ENCODE data around the gene BHMT.

Gene BHMT, protein sequence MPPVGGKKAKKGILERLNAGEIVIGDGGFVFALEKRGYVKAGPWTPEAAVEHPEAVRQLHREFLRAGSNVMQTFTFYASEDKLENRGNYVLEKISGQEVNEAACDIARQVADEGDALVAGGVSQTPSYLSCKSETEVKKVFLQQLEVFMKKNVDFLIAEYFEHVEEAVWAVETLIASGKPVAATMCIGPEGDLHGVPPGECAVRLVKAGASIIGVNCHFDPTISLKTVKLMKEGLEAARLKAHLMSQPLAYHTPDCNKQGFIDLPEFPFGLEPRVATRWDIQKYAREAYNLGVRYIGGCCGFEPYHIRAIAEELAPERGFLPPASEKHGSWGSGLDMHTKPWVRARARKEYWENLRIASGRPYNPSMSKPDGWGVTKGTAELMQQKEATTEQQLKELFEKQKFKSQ

DNA sequence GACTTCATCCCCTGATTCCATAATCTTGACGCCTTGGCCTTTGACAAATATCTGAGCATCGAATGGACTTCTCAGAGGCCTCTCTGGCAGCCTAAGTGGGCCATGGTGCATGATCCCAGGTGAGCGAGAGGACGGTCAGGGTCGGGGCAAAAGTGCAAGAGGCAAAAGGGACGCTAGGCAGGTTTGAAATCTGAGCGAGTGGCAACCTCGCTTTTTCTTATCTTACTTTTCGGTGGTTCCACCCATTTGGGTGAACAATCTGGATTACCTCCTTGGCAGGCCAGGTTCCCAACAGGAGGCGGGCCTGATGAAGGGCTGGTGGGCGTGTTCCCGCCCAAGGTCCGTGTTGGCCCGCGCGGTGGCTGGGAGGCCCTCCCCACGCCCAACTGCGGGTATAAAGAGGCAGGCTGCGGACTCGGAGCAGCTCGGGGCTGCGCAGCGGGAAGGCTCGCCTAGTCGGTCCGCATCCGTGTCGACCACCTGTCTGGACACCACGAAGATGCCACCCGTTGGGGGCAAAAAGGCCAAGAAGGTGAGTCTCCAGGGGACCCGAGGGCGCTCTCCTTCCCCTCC lies at the start of gene BHMT:
Gene BHMT (plus strand): TSS at position 423 of the 573 bp plus-strand sequence. CDS start 77 bp downstream, at position 500.
- no peak for DNase-seq (ENCODE audit: low spot score)

DNA sequence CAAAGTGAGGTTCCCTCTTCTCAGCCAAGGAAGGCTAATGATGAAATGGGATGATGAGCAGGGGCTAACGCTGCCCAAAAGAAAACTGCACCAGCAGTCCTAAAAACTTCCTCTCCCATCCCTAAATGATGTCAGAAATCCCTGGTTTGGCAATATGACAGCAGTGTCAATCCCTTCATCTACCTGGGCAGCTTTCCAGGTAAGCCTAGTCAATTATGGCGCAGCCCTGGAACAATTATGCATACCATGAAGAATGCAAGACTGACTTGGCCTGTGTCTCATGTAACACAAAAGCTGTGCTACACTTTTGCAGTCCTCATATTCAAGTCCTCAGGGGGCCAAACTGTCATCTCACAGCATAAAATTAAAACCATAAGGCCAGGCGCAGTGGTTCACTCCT lies 49.2 kb upstream of the BHMT start:
- no peak for DNase-seq (ENCODE audit: low spot score)

DNA sequence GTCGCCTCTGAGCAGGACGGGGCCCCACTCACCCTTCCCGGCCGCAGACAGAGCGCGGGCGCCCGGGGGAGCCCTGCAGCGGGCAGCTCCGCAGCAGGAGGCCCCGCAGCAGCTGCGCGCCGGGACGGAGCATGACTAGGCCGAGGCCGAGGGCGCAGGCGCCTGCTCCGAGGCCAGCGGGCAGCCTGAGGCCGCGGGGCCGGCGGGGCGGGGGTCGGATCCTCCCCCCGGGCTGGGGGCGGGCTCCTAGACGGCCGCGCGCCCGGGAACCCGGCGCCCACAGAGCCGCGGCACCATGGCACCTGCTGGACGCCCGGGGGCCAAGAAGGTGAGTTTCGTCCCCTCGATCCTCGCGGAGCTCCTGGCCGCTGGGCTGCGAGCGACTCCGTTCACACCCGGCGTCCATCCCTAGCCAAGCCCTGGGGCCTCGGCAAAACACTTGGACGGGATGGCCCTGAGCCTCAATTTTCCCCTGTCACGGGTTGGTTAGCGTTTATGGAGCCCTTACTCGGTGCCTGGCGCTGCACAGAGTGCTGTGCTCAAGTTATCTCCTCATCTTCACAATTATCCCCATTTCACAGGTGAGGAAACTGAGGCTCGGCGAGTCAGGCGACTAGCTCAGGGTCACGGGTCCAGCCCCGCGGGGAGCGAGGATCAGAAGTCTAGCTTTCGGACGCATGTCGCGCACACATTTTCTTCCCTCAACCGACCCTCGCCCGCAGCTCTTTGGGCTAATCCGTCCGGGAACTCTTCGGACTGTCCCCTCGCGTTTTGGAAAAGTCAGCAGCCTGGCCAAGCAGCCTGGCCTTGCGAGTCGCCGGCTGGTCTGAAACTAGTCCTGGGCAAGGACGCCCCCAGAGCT lies 41.9 kb upstream of the BHMT start, which contains the start of the genes BHMT2 and DMGDH:
Gene BHMT2 (plus strand): TSS at position 280 of the 862 bp plus-strand sequence. CDS start 16 bp downstream, at position 296.
Gene DMGDH (minus strand): TSS at position 187 of the 862 bp plus-strand sequence. CDS start 54 bp downstream, at position 133.
- DNase-seq (ENCODE audit: low spot score), result no peak

DNA sequence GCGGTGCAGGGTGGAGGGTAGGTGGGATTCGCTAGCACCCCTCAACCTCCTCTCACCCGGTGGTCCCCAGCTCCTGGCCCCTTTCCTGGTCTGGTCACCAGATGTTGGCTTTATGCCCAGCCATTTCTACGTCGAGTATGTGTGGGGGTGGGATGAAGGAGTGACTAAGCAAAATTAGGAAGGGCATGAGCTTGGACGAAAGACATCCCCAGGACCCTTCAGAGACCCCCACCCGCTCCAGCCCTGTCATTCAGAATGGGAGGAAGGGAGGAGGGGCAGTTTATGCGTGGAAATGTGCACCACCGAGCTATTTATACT lies 41.3 kb upstream of the BHMT start:
- DNase-seq (ENCODE audit: low spot score), result no peak

DNA sequence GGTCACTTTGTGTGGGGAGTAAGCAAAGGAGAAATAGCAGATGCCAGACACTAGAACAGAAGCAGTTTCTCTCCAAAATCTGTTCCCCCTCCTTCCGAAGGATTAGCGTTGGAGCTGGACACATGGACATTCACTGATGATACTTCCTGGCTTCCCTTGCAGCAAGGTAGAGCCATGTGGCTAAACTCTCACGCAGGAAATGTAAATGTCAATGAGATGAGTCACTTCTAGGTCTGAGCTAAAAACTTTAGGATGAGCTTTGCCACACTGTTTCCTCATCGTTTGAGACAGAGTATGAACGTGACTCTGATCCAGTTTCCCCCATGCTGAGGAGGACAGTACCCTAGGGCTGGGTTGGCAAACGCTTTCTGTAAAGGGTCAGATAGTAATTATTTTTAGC lies 37.0 kb upstream of the BHMT start:
- no peak for DNase-seq (ENCODE audit: low spot score)

DNA sequence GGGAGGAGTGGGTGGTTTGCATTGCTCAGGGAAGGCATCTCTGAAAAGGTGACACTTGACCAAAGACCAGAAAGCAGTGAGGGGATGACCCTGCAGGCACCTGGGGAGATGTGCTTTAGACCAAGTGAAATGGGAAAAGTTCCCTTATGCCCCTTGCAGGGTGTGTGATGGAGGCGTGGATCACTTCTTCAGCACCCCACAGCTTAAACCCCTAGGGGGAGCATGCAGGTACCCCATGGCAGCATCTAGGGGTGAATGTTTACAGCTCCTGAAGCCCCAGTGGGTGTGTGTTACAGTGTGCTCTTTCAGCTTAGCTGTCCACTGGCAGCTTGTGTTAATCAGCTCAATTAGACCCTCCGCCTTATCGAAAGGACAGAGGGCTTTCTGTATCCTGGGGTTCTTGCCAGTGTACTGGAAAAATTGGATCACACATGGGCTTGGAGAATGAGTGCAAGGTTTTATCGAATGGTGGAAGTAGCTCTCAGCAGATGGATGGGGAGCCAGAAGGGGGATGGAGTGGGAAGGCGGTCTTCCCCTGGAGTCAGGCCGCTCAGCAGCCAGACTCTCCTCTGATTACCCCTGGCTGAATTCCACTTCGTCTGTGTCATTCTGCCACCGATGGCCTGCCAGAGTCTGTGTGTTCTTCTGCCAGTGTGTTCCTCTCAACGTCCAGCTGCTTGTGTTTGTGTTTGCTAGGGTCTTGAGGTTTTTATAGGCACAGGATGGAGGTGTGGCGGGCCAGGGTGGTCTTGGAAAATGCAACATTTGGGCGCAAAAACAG lies 35.8 kb upstream of the BHMT start:
- no peak for DNase-seq (ENCODE audit: low spot score)

DNA sequence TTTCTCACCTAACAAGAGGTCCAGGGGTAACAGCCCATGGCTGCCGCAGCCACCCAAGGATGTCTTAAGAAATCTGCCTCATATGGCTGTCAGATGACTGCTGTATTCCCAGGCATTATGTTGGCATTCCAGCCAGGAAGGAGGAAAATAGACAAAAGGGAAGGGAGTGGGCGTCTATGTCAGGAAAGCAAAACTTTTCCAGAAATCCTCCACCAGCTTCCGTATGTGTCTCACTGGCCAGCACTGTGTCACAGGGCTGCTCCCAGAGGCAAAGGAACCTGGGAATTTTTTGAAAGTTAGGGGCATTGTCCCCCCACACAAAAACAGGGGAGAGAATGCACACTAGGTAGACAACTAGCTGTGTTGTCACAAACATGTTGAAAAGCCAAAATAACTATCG lies 34.8 kb upstream of the BHMT start:
- no peak for DNase-seq (ENCODE audit: low spot score)

DNA sequence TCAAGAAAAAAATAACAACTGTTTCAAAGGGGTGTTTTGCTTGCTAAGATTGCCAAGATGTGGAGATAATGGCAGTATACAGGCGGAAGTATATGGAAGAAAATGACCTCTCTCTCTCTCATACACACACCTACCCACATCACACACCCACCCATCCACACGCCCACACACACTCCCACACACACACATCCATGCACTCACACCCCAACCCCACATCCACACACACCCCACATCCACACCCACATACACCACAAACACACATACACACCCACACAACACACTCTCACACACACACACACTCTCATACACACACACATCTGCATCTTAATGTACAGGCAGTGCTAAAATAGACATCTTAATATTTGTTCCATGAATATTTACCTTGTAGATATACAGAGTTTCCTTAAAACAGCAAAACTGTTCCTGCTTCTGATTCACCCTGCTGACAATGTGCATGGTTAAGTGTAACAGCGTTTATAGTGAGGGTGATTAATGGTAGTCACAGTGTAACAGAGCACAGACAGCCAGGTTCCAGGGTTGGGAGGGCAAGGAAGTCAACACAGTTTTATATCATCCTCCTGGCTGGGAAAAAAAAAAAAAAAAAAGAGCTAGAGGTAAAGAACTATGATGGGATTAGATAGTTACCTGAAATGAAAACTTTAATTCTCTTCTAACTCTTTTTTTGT lies 33.8 kb upstream of the BHMT start:
- DNase-seq (ENCODE audit: low spot score), result no peak

DNA sequence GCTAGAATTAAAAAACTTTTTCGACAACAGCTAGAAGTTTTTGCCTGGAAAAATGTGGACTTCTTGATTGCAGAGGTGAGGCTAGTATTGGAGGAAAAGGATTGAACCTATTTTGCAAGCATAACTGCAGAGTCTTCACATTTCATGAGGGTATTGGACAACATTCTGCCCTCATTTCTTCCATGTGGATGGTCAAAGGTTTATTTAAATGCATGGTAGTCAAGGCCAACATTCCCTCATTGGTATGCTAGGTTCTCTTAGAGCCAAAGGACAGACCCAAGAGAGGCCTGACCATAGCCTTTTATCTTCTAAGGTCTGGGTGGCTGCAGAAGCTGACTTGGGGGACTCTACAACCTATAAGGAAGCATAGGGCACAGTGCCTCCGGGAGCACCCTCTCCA lies 30.8 kb upstream of the BHMT start:
- no peak for DNase-seq (ENCODE audit: low spot score)

DNA sequence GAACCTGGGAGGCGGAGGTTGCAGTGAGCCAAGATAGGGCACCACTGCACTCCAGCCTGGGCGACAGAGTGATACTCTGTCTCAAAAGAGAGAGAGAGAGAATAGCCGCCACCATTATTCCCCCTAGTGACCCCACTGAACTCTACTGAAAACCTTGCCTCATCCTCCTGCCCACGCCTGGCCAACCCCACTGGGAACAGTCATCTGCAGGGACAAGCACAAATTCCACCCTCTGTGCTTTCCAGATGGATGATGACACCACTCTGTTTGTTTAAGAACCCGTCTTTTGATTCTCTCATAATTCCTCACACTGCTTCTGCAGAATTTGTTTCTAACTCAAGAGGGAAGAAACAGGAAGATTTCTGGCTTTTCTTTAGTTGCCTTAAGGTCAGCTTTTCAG lies 29.8 kb upstream of the BHMT start:
- DNase-seq (ENCODE audit: low spot score), result no peak

DNA sequence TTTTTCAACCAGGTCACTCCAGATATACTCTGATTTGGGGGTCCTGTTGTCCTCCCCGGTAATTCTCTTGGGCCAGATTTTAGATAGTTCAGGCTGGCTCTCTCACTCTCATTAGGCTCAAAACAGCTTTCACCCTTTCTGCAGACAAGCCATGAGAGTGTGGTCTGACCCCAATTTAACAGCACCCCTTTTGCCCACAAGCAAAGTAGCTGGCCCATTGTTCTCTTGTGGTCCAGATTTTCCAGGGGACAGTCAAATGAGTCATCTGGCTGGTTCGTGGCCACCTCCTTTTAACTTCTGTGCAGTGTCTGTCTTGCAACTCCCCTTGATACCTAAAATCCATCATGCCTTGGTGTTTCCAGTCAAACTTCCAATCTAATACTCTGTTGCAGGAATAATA lies 25.5 kb upstream of the BHMT start:
- no peak for DNase-seq (ENCODE audit: low spot score)

DNA sequence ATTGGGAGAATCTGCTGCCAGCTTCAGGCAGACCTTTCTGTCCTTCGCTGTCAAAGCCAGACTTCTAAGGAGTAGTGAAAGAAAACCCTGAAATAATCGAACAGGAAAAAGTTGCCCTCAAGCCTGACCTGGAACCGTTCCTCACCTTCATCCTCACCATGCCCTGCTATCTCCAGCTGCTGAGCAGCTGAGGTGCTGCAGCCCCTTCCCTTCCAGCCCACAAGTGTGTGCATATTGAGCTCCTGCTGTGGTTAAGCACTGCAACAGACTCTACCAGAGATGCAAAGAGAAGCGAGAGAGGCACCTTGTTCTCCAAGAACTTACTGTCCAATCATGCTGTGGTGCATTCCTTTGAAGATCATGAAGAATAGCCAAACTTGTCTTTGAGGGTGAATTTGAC lies 23.1 kb upstream of the BHMT start:
- DNase-seq (ENCODE audit: low spot score), result no peak

DNA sequence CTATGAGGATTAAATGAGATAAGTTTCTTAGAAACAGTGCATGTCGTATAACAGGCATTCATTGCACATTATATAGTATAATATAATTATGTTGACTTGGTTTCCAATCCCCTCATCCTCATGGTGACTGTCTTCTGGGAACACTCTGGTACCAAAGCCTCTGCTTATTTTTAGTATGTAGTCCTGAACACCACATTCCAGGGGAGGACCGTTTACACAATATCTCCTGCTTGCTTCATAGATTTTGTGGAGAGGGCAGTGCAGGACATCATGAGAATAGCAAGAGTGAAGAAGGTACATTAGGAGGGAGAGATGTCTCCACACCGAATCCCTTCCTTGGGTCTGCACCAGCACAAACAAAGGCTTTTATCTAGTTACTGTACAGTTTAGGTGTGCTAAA lies 20.5 kb upstream of the BHMT start:
- DNase-seq (ENCODE audit: low spot score), result no peak

DNA sequence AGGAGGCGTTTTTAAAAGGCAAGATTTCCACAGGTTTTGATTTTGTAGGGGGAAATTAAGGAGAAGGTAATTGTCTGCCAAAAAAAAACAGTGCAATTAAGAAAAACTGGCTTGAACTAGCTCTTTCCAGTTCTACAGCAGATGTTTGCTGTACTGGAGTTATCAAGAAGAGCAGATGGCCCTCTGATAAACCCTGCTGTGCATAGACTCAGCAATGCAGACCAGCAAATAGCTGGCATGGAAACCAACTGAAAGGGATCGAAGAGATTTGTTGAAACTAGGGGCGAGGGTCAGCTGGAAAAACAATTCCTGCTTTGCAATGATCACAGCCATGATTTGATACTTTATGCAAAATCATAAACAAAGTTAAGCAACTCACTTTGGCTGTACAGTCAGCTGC lies 17.8 kb upstream of the BHMT start:
- peak; percentile 70 for DNase-seq (ENCODE audit: low spot score)

DNA sequence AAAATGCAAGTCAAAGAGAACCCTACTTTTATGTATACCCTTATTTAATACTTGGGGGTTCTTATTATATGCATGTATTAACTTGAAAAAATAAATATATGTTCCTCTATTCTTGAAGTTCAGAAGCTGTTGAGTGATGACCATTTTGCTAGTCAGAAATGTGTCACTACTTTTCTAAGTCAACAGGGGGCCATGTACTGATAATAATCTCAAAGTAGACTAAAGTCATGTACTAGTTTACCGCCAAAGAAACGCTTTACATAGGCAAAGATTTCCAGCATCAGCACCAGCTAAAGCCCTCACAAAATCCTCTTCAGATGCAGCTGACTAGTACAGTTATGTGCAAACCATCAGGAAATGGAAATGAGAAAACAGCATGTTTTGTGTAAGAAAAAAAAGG lies 5.7 kb upstream of the BHMT start:
- DNase-seq (ENCODE audit: low spot score), result no peak

DNA sequence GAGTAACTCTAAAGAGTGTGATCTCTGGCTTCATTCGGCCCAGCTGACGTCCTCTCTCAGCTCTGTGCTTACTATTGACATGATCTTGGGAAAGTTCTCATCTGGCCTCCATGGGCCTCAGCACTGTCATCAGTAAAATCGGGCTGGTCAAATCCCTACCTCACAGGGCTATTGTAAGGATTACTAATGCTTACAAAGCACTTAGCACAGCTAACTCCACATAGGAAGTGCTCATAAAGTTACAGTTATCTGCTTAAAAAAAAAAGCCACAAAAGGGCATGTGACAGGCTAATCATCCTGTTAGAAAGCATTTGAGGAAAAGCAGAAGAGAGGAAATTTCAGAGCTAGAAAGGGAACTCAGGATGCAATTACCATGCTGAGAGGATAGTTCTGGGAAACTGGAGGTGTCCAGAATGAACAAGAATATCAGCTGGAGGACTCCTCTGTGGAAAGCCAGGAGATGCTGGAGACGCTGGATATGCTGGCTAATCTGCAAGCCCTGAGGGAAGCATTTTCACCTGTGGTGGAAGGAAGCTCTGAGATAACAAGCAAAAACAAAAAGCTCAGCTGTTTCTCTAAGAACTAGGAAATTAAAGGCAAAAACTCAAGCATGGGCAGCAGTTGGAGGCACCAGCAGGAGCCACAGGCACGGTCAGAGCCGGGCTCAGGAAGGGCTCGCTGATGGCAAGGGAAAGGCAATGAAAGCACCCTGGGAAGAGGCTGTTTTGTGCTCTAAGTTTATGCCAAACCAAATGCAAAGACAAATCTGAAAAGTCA lies 4.4 kb upstream of the BHMT start:
- no peak for DNase-seq (ENCODE audit: low spot score)

DNA sequence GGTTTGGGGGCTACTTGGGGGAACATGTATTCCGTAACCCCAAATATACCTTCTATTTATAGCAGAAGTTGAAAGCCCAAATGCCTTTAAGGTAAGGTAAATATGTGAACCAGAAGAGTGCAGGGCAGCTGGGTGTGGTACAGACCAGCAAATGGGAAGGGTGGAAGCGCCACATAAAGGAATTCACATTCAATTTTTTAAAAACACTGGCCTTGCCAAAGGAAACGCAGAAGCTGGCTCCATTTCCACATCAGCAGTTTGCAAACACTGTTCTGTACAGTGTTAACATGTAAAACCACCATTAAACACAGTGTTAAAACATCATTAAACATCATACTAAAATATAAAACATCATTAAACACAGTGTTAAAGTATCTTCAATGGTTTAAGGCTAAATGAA lies 3.5 kb upstream of the BHMT start:
- no peak for DNase-seq (ENCODE audit: low spot score)

DNA sequence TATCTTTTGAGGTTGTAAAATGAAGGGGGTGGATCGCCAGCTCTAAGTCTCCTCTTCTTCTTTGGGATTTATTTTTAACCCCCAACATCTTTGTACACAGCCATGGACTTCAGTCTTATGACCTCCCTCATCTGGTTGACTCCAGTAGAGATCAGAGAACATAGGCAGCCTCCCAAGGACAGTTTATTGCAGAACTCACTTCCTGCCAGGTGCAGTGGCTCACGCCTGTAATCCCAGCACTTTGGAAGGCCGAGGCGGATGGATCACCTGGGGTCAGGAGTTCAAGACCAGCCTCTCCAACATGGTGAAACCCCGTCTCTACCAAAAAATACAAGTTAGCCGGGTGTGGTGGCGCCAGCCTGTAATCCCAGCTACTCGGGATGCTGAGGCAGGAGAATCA lies 2.8 kb upstream of the BHMT start:
- DNase-seq (ENCODE audit: low spot score), result no peak

DNA sequence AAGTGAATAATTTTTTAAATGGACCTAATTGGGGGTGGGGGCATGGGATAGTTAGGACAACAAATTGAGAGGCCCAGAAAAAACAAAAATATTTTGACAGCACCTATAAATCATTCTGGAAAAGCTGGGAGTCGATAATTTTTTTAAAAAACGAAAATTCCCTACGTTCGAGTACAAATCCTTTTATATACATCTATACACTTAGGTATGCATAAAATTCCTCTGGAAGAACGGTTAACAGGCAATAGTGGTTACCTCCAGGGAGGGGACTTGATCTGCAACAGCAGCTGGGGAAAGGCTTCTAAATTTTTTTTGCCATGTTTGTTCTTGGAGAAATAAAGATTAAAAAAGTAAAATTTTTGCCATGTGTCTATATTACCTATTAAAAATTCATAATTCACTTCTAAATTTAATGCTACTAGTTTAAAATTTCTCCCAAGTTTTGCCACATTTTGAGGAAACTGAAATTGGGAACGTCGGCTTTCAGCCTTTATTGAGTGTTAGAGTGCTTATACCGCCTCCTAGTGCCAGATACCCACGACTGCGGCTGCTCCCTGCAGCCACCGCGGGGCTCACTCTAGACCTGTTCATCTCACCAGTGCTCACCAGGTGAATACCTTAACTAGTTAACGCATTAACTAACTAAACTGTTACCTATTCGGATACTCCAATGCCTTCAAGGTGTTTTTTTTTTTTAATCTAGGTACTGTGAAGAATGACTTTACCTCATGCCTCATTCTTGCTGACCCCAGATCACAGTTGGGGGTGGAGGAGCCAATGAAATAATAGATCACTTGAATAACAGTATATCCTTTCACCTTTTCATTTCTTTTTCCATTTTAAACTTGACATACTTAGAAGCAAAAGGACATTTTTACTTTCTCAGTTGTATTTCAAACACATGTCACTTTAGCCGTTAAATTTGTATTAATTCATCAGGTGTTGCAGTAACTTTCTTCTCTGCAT lies 1.8 kb upstream of the BHMT start:
- DNase-seq (ENCODE audit: low spot score), result peak; percentile 71
